Neural cell (in vitro differentiated cells): Measurements from ENCODE around the gene SPATA3. TPM values are rescaled to one million over a fixed set of nuclear protein-coding genes. Genes with fewer than 3 reads are reported as not detected.

Source experiments
- H2AFZ ChIP-seq: fragments of 200-600, 300-800 bp; sonication (generic), shearing (Covaris generic); 2 replicates; pipeline ENCODE4 v1.6.0; 2014; ENCODE audit warnings: low read depth, mild to moderate bottlenecking, antibody characterized with exemption, low read length, moderate library complexity
- H3F3A ChIP-seq: fragments of 200-600 bp; shearing (Covaris generic); 2 replicates; pipeline ENCODE4 v1.6.1; 2016; ENCODE audit warnings: mild to moderate bottlenecking, moderate library complexity, mixed read lengths, antibody characterized with exemption, low read length; ENCODE audit not compliant: insufficient read depth, poor library complexity, severe bottlenecking
- H3K27ac ChIP-seq: fragments of 200-600, 300-800 bp; sonication (generic), shearing (Covaris generic); 2 replicates; pipeline ENCODE4 v1.5.1; 2014; ENCODE audit warnings: mild to moderate bottlenecking, low read length, moderate library complexity
- H3K27me3 ChIP-seq: fragments of 300-800, 200-600 bp; sonication (generic), shearing (Covaris generic); 2 replicates; pipeline ENCODE4 v1.6.0; 2014; ENCODE audit warnings: mild to moderate bottlenecking, low read depth, low read length, moderate library complexity; ENCODE audit not compliant: insufficient read depth
- H3K36me3 ChIP-seq: fragments of 300-800, 200-600 bp; sonication (generic), shearing (Covaris generic); 2 replicates; pipeline ENCODE4 v1.5.1; 2014; ENCODE audit warnings: mild to moderate bottlenecking, antibody characterized with exemption, low read length, moderate library complexity; ENCODE audit not compliant: insufficient read depth
- H3K4me2 ChIP-seq: fragments of 300-800, 200-600 bp; sonication (generic), shearing (Covaris generic); 2 replicates; pipeline ENCODE4 v1.6.0; 2014; ENCODE audit warnings: mild to moderate bottlenecking, low read length
- H3K4me3 ChIP-seq: fragments of 300-800, 200-600 bp; sonication (generic), shearing (Covaris generic); 2 replicates; pipeline ENCODE4 v1.5.1; 2014; ENCODE audit warnings: mild to moderate bottlenecking, low read length, moderate library complexity
- H3K79me2 ChIP-seq: fragments of 200-600 bp; shearing (Covaris generic); replicated peaks from 2 replicates; pipeline ENCODE4 v1.6.0; 2014; ENCODE audit warnings: mild to moderate bottlenecking, low read length, moderate library complexity; ENCODE audit not compliant: insufficient read depth
- H3K9ac ChIP-seq: fragments of 300-800, 200-600 bp; sonication (generic), shearing (Covaris generic); 2 replicates; pipeline ENCODE4 v1.6.1; 2016; ENCODE audit warnings: mild to moderate bottlenecking, low read length, mixed read lengths
- H3K9me2 ChIP-seq: fragments of 200-600 bp; shearing (Covaris generic); 2 replicates; pipeline ENCODE4 v1.6.1; 2016; ENCODE audit warnings: mild to moderate bottlenecking, low read length, mixed read lengths; ENCODE audit not compliant: insufficient read depth
- H3K9me3 ChIP-seq: fragments of 200-600, 300-800 bp; sonication (generic), shearing (Covaris generic); 2 replicates; pipeline ENCODE4 v1.6.1; 2016; ENCODE audit warnings: mild to moderate bottlenecking, mixed run types, low read length, moderate library complexity, mixed read lengths
- H4K20me1 ChIP-seq: fragments of 200-600 bp; shearing (Covaris generic); 2 replicates; pipeline ENCODE4 v1.6.1; 2016; ENCODE audit warnings: mild to moderate bottlenecking, mixed run types; ENCODE audit not compliant: insufficient read depth
- CTCF ChIP-seq: fragments of 450-650 bp; IDR thresholded peaks from 2 replicates; pipeline ENCODE4 v1.5.1; 2014; ENCODE audit warnings: antibody characterized with exemption, mild to moderate bottlenecking, moderate library complexity; ENCODE audit not compliant: poor library complexity, severe bottlenecking
- EP300 ChIP-seq: fragments of 450-650 bp; conservative IDR thresholded peaks from 2 replicates; pipeline ENCODE4 v1.6.1; 2014; ENCODE audit warnings: antibody characterized with exemption, mild to moderate bottlenecking, moderate library complexity; ENCODE audit not compliant: poor library complexity, severe bottlenecking
- EZH2 ChIP-seq: fragments of 200-600, 300-800 bp; shearing (Covaris generic), sonication (generic); IDR thresholded peaks from 2 replicates; pipeline ENCODE4 v1.6.1; 2014; ENCODE audit warnings: antibody characterized with exemption, low read length, borderline replicate concordance, mild to moderate bottlenecking; ENCODE audit not compliant: insufficient read depth, poor library complexity, severe bottlenecking
- MXI1 ChIP-seq: fragments of 450-650 bp; conservative IDR thresholded peaks from 2 replicates; pipeline ENCODE4 v1.6.1; 2014; ENCODE audit warnings: antibody characterized with exemption, mild to moderate bottlenecking; ENCODE audit not compliant: poor library complexity, severe bottlenecking
- POLR2AphosphoS5 ChIP-seq: IDR thresholded peaks from 2 replicates; pipeline ENCODE4 v1.6.1; 2012
- RAD21 ChIP-seq: fragments of 450-650 bp; conservative IDR thresholded peaks from 2 replicates; pipeline ENCODE4 v1.6.1; 2014; ENCODE audit warnings: antibody characterized with exemption, mild to moderate bottlenecking, moderate library complexity
- REST ChIP-seq: IDR thresholded peaks from 2 replicates; pipeline ENCODE4 v1.6.1; 2012; ENCODE audit warnings: borderline replicate concordance
- SMC3 ChIP-seq: fragments of 450-650 bp; conservative IDR thresholded peaks from 2 replicates; pipeline ENCODE4 v1.6.1; 2014; ENCODE audit warnings: antibody characterized with exemption, mild to moderate bottlenecking, moderate library complexity; ENCODE audit not compliant: poor library complexity
- TAF1 ChIP-seq: IDR thresholded peaks from 2 replicates; pipeline ENCODE4 v1.6.1; 2012; ENCODE audit warnings: low read depth
- polyA plus RNA-seq: library from polyadenylated mRNA; depleted of rRNA; stranded (reverse); fragments of >200 nt; gene quantifications from 2 replicates; pipeline ENCODE4 v1.2.3, GENCODE V29; 2014

Gene SPATA3
- polyA plus RNA-seq, 1 donor from 2014 or later = not detected

GRCh38 chr2:231039821-231040364 is 44.0 kb downstream of the SPATA3 start:
- H3F3A ChIP-seq = no peaks in the 10 kb centered on the region
- H2AFZ ChIP-seq = no peak overlapping the region
- no peak overlapping the region for H3K27ac ChIP-seq
- H3K9me2 ChIP-seq = no peaks in the 10 kb centered on the region
- H3K9me3 ChIP-seq = no peaks in the 10 kb centered on the region
- no peak overlapping the region for H3K4me3 ChIP-seq
- H3K4me2 ChIP-seq = no peak overlapping the region
- H3K36me3 ChIP-seq = no peaks in the 10 kb centered on the region
- no peak overlapping the region for H3K9ac ChIP-seq
- H3K79me2 ChIP-seq = no peaks in the 10 kb centered on the region
- peaks cover 22% of the 10 kb centered on the region for H3K27me3 ChIP-seq
- H4K20me1 ChIP-seq = no peaks in the 10 kb centered on the region
- TF ChIP-seq REST (no peak), EZH2 (no peak), EP300 (no peak), CTCF (no peak), TAF1 (no peak), POLR2AphosphoS5 (no peak), MXI1 (no peak), RAD21 (no peak), SMC3 (no peak)

GRCh38 chr2:231041061-231041689 is 45.3 kb downstream of the SPATA3 start:
- no peak overlapping the region for H3K9ac ChIP-seq

More at GRCh38 chr2:231041061-231041689, 45.3 kb downstream of the SPATA3 start:
- Histone ChIP-seq H3K36me3 (no peaks in the 10 kb centered on the region), H3K9me3 (no peaks in the 10 kb centered on the region), H2AFZ (no peak overlapping the region), H4K20me1 (no peaks in the 10 kb centered on the region), H3K79me2 (no peaks in the 10 kb centered on the region), H3K27me3 (peaks cover 17% of the 10 kb centered on the region), H3F3A (no peaks in the 10 kb centered on the region), H3K4me2 (no peak overlapping the region), H3K9me2 (no peaks in the 10 kb centered on the region), H3K27ac (no peak overlapping the region), H3K4me3 (no peak overlapping the region)
- TF ChIP-seq EZH2 (no peak), POLR2AphosphoS5 (no peak), CTCF (no peak), RAD21 (no peak), TAF1 (no peak), MXI1 (no peak), EP300 (no peak), SMC3 (no peak), REST (no peak)
